B cell (primary cell): ENCODE results near the gene FYB2. TPM values are rescaled to one million over a fixed set of nuclear protein-coding genes. Genes with fewer than 3 reads are reported as not detected.

ENCODE experiments used
- ATAC-seq: fragments of 200-7000 bp; cut with Tn5 transposase; one replicate; pipeline ENCODE4 v1.10.0; 2021; ENCODE audit warnings: low read depth, mild to moderate bottlenecking, moderate number of reproducible peaks, moderate library complexity
- CTCF ChIA-PET: fragments of 350-600 bp; sonication (Branson Sonifier 250); formaldehyde crosslinking; loops from one replicate; lab custom pipeline; 2021; ENCODE audit warnings: antibody characterized with exemption, inconsistent platforms; lab: Charles Lee
- POLR2A ChIA-PET: fragments of 350-600 bp; sonication (Branson Sonifier 250); formaldehyde crosslinking; loops from one replicate; lab custom pipeline; 2021; ENCODE audit warnings: antibody characterized with exemption; lab: Charles Lee
- DNase-seq: peaks from one replicate; pipeline ENCODE4 v3.0.0; 2013
- H2AFZ ChIP-seq: 2 replicates; pipeline ENCODE4 v1.6.1; 2012; ENCODE audit warnings: mild to moderate bottlenecking, low read depth, low read length; ENCODE audit not compliant: insufficient read depth, poor library complexity, severe bottlenecking
- H3K27ac ChIP-seq, 2 donors: 1 replicate in 1 of 2; 2 replicates in 1 of 2; pipeline ENCODE4 v1.5.1; 2012 to 2013; ENCODE audit warnings: low read length in 2 of 2, mild to moderate bottlenecking in 2 of 2, moderate library complexity in 1 of 2
- H3K27me3 ChIP-seq, 4 experiments: fragments of 200-600 bp in 1 of 4; sonication (generic) in 1 of 4; replicated peaks in 1 of 4; 1 replicate in 2 of 4; 2 replicates in 2 of 4; pipeline versions ENCODE4 v1.6.1 to v1.7.0; 2013 to 2016; ENCODE audit warnings: low read length in 3 of 4, mild to moderate bottlenecking in 2 of 4, mixed read lengths in 1 of 4, moderate library complexity in 1 of 4; ENCODE audit not compliant: insufficient read depth in 4 of 4, control insufficient read depth in 3 of 4; ENCODE audit errors: control extremely low read depth in 1 of 4
- H3K36me3 ChIP-seq, 2 experiments: replicated peaks in 1 of 2; 1 replicate in 1 of 2; 2 replicates in 1 of 2; pipeline versions ENCODE4 v1.6.1 to v1.7.1; 2013; ENCODE audit warnings: low read length in 1 of 2; ENCODE audit not compliant: insufficient read depth in 2 of 2, control insufficient read depth in 1 of 2; ENCODE audit errors: control extremely low read depth in 1 of 2, extremely low read depth in 1 of 2
- H3K4me1 ChIP-seq, 2 donors: fragments of 200-600 bp in 1 of 2; sonication (generic) in 1 of 2; 1 replicate in 1 of 2; 2 replicates in 1 of 2; pipeline versions ENCODE4 v1.5.1 to v1.6.1; 2013 to 2017; ENCODE audit warnings: low read length in 2 of 2; ENCODE audit not compliant: control insufficient read depth in 2 of 2, insufficient read depth in 2 of 2
- H3K4me2 ChIP-seq: replicated peaks from 2 replicates; pipeline ENCODE3; 2012; ENCODE audit warnings: mild to moderate bottlenecking, low read depth, low read length; ENCODE audit not compliant: poor library complexity, severe bottlenecking
- H3K4me3 ChIP-seq, 5 experiments: fragments of 200-600 bp in 1 of 5; sonication (generic) in 1 of 5; 1 replicate in 3 of 5; 2 replicates in 2 of 5; pipeline versions ENCODE4 v1.5.1 to v1.7.0; 2011 to 2016; ENCODE audit warnings: low read length in 4 of 5, mild to moderate bottlenecking in 4 of 5, low read depth in 2 of 5, control low read depth in 1 of 5, moderate library complexity in 1 of 5; ENCODE audit not compliant: insufficient read depth in 1 of 5; ENCODE audit errors: control extremely low read depth in 1 of 5, extremely low read depth in 1 of 5
- H3K79me2 ChIP-seq: fragments of 200-600 bp; sonication (generic); one replicate; pipeline ENCODE4 v1.6.0; 2016; ENCODE audit warnings: low read length; ENCODE audit not compliant: control insufficient read depth, insufficient read depth
- H3K9ac ChIP-seq: fragments of 200-600 bp; sonication (generic); 2 replicates; pipeline ENCODE4 v1.6.1; 2017; ENCODE audit warnings: mild to moderate bottlenecking, low read length, moderate library complexity
- H3K9me3 ChIP-seq, 3 donors: one replicate each; pipeline versions ENCODE4 v1.6.1 to v1.7.1; 2013; ENCODE audit warnings: low read length in 2 of 3; ENCODE audit not compliant: control insufficient read depth in 2 of 3, insufficient read depth in 1 of 3; ENCODE audit errors: control extremely low read depth in 1 of 3
- H4K20me1 ChIP-seq: 2 replicates; pipeline ENCODE4 v1.6.0; 2012; ENCODE audit warnings: mild to moderate bottlenecking, low read length; ENCODE audit not compliant: insufficient read depth, control insufficient read depth, poor library complexity, severe bottlenecking
- H3K27ac Mint-ChIP-seq: one replicate; pipeline ENCODE4 v1.8.0; 2021; ENCODE audit warnings: mixed read lengths
- H3K27me3 Mint-ChIP-seq: one replicate; pipeline ENCODE4 v1.8.0; 2021; ENCODE audit warnings: mixed read lengths
- H3K4me1 Mint-ChIP-seq: one replicate; pipeline ENCODE4 v1.8.0; 2021; ENCODE audit warnings: mixed read lengths
- H3K4me3 Mint-ChIP-seq: one replicate; pipeline ENCODE4 v1.8.0; 2021; ENCODE audit warnings: mixed read lengths
- H3K9me3 Mint-ChIP-seq: one replicate; pipeline ENCODE4 v1.8.0; 2022; ENCODE audit warnings: mixed read lengths; ENCODE audit not compliant: insufficient read depth
- EZH2 ChIP-seq: IDR thresholded peaks from 2 replicates; pipeline ENCODE4 v1.6.1; 2012; ENCODE audit warnings: borderline replicate concordance, low read depth, mild to moderate bottlenecking, moderate library complexity, low read length; ENCODE audit not compliant: insufficient read depth, poor library complexity, severe bottlenecking
- whole genome bisulfite sequencing: methylation state at CpG from one replicate; pipeline ENCODE4 v1.1.5; 2013; ENCODE audit warnings: missing lambda C conversion rate; ENCODE audit not compliant: insufficient coverage; 5-methylcytosine and 5-hydroxymethylcytosine counted together
- intact Hi-C: fragments of 100-400 bp; cut with micrococcal nuclease; formaldehyde crosslinking; loops from one replicate; pipeline ENCODE4 v1.10.0; 2022
- polyA plus RNA-seq: library from polyadenylated mRNA; depleted of rRNA; stranded (reverse); fragments of >200 nt; gene quantifications from 2 replicates; pipeline ENCODE4 v1.2.3, GENCODE V29; 2012
- total RNA-seq, 2 donors: library from RNA; stranded (reverse); fragments of 120-200 nt in 1 of 2; gene quantifications; 1 replicate in 1 of 2; 2 replicates in 1 of 2; pipeline versions ENCODE4 v1.2.3 to v1.2.4, GENCODE V29; 2013 to 2022
- TF ChIP-seq, protein P1 (sequence below): fragments of 200-600 bp; IDR thresholded peaks from one replicate; pipeline ENCODE4 v1.8.0; 2022; ENCODE audit warnings: antibody characterized with exemption, mild to moderate bottlenecking

The FYB2 gene
- total and polyA plus RNA-seq, 2 donors (not counting 1 experiment from before 2014, with no cell fraction given) = not detected

DNA sequence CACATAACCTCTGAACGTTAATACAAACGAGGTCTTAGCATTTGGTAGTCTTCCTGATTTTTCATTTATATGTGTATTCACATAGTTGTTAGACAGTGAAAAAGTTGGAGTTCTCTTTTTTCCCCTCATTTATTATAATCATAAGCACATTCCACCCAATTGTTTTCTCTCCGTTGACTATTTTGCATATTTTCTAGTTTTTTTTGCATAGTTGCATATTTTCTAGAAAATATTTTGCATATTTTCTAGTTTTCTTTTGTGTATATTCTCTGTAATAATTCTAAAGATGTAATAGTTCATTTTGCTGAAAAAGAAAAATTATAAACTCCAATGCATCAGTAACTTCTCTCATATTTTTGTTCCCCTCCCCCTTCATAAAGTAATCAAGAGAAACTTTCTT lies 47.5 kb downstream of the FYB2 start:
- Histone ChIP-seq H4K20me1 (no peaks in the 10 kb centered on the region), H3K9me3 (no peaks in the 10 kb centered on the region), H3K27me3 (no peaks in the 10 kb centered on the region), H3K9ac (no peak overlapping the region), H3K27ac (no peak overlapping the region), H3K4me2 (no peak overlapping the region), H3K4me3 (no peak overlapping the region), H2AFZ (no peak overlapping the region), H3K36me3 (no peaks in the 10 kb centered on the region), H3K4me1 (peaks cover 5% of the 10 kb centered on the region in 2 donors), H3K79me2 (no peaks in the 10 kb centered on the region)
- Mint-ChIP-seq H3K4me1 (peaks cover 14% of the 10 kb centered on the region), H3K27me3 (peaks cover 17% of the 10 kb centered on the region), H3K4me3 (no peak overlapping the region), H3K9me3 (no peaks in the 10 kb centered on the region), H3K27ac (no peak overlapping the region)
- intact Hi-C loops = no loop called here
- no peak for ATAC-seq
- no peak for TF ChIP-seq EZH2
- TF ChIP-seq, protein P1, sequence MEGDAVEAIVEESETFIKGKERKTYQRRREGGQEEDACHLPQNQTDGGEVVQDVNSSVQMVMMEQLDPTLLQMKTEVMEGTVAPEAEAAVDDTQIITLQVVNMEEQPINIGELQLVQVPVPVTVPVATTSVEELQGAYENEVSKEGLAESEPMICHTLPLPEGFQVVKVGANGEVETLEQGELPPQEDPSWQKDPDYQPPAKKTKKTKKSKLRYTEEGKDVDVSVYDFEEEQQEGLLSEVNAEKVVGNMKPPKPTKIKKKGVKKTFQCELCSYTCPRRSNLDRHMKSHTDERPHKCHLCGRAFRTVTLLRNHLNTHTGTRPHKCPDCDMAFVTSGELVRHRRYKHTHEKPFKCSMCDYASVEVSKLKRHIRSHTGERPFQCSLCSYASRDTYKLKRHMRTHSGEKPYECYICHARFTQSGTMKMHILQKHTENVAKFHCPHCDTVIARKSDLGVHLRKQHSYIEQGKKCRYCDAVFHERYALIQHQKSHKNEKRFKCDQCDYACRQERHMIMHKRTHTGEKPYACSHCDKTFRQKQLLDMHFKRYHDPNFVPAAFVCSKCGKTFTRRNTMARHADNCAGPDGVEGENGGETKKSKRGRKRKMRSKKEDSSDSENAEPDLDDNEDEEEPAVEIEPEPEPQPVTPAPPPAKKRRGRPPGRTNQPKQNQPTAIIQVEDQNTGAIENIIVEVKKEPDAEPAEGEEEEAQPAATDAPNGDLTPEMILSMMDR = no peak
- WGBS = no CpG with 5 or more reads among the region's 3 CpGs
- CTCF ChIA-PET = no interaction called here
- no peak for DNase-seq
- POLR2A ChIA-PET = no interaction called here

DNA sequence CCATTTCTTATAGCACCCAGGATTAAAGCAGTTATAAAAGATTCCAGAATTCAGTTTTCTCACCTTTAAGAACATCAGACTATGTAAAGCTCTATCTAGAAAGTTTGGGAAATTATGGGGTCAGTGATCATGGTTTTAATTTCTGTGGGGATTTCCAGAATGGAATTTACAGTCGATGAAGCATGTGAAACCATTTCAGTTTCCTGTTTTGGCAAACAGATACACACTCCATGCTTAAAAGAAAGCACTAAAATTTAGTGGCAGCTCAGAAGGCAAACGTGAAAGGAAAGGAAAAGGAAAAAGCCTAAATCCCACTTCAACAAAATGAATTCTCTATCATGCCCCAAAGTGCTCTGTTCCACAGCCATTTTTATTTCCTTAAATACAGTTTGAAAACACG lies 60.4 kb downstream of the FYB2 start:
- ChIA-PET CTCF (no interaction called here), POLR2A (no interaction called here)
- Histone ChIP-seq H3K4me3 (no peak overlapping the region), H4K20me1 (no peaks in the 10 kb centered on the region), H3K27me3 (no peaks in the 10 kb centered on the region), H3K4me1 (peaks cover 5 to 11% of the 10 kb centered on the region in 2 donors), H3K4me2 (no peak overlapping the region), H3K9me3 (no peaks in the 10 kb centered on the region), H3K9ac (no peak overlapping the region), H2AFZ (no peak overlapping the region), H3K36me3 (no peaks in the 10 kb centered on the region), H3K79me2 (no peaks in the 10 kb centered on the region), H3K27ac (no peak overlapping the region)
- WGBS = no CpG with 5 or more reads among the region's 3 CpGs
- Mint-ChIP-seq H3K27ac (no peak overlapping the region), H3K9me3 (no peaks in the 10 kb centered on the region), H3K4me1 (peaks cover 8% of the 10 kb centered on the region), H3K27me3 (peaks cover 16% of the 10 kb centered on the region), H3K4me3 (no peak overlapping the region)
- no peak for ATAC-seq
- TF ChIP-seq, protein P1 = no peak
- no peak for TF ChIP-seq EZH2
- intact Hi-C loops = no loop called here
- no peak for DNase-seq
